CD14-positive monocyte (primary cell): Measurements from ENCODE around the gene FKRP. TPM values are rescaled to one million over a fixed set of nuclear protein-coding genes. Genes with fewer than 3 reads are reported as not detected.

Experiments
- DNase-seq, 3 donors: peaks; one replicate each; pipeline ENCODE4 v3.0.0-alpha.2; 2011 to 2022
- H2AFZ ChIP-seq: 2 replicates; pipeline ENCODE4 v1.6.0; 2012; ENCODE audit warnings: mild to moderate bottlenecking, low read depth, low read length, inconsistent platforms; ENCODE audit not compliant: insufficient read depth, poor library complexity, severe bottlenecking
- H3K27ac ChIP-seq, 2 donors: 1 replicate in 1 of 2; 2 replicates in 1 of 2; pipeline ENCODE4 v1.5.1; 2012 to 2013; ENCODE audit warnings: low read length in 2 of 2, control low read depth in 1 of 2, inconsistent platforms in 1 of 2, low read depth in 1 of 2, mild to moderate bottlenecking in 1 of 2
- H3K27me3 ChIP-seq, 2 donors: one replicate each; pipeline versions ENCODE4 v1.6.0 to v1.6.1; 2011 to 2013; ENCODE audit warnings: low read length in 2 of 2; ENCODE audit not compliant: control insufficient read depth in 2 of 2, insufficient read depth in 2 of 2
- H3K36me3 ChIP-seq, 2 donors: replicated peaks in 1 of 2; 1 replicate in 1 of 2; 2 replicates in 1 of 2; pipeline versions ENCODE4 v1.5.1 to v1.6.1; 2012 to 2013; ENCODE audit warnings: low read length in 2 of 2, control low read depth in 1 of 2, inconsistent platforms in 1 of 2, mild to moderate bottlenecking in 1 of 2; ENCODE audit not compliant: insufficient read depth in 2 of 2, control insufficient read depth in 1 of 2
- H3K4me1 ChIP-seq, 2 donors: 1 replicate in 1 of 2; 2 replicates in 1 of 2; pipeline versions ENCODE4 v1.5.1 to v1.6.1; 2012 to 2013; ENCODE audit warnings: low read length in 2 of 2, control low read depth in 1 of 2, inconsistent platforms in 1 of 2, mild to moderate bottlenecking in 1 of 2, moderate library complexity in 1 of 2; ENCODE audit not compliant: insufficient read depth in 2 of 2, control insufficient read depth in 1 of 2
- H3K4me2 ChIP-seq: replicated peaks from 2 replicates; pipeline ENCODE3; 2012; ENCODE audit warnings: low read length, moderate library complexity, mild to moderate bottlenecking; ENCODE audit not compliant: poor library complexity, severe bottlenecking; ENCODE audit errors: extremely low read depth
- H3K4me3 ChIP-seq, 3 experiments: fragments of 200-600 bp in 1 of 3; sonication (generic) in 1 of 3; replicated peaks in 1 of 3; 1 replicate in 2 of 3; 2 replicates in 1 of 3; pipeline ENCODE4 v1.5.1; 2011 to 2013; ENCODE audit warnings: low read length in 3 of 3, mild to moderate bottlenecking in 3 of 3, control low read depth in 2 of 3, low read depth in 2 of 3, inconsistent platforms in 1 of 3, moderate library complexity in 1 of 3
- H3K79me2 ChIP-seq: 2 replicates; pipeline ENCODE4 v1.6.0; 2012; ENCODE audit warnings: mild to moderate bottlenecking, control low read depth, inconsistent platforms, low read length, moderate library complexity; ENCODE audit not compliant: insufficient read depth
- H3K9ac ChIP-seq: 2 replicates; pipeline ENCODE4 v1.6.0; 2017; ENCODE audit warnings: low read length, mild to moderate bottlenecking; ENCODE audit not compliant: insufficient read depth, poor library complexity, severe bottlenecking
- H3K9me3 ChIP-seq, 2 donors: replicated peaks in 1 of 2; 1 replicate in 1 of 2; 2 replicates in 1 of 2; pipeline versions ENCODE4 v1.5.1 to v1.6.1; 2012 to 2013; ENCODE audit warnings: low read length in 2 of 2, control low read depth in 1 of 2; ENCODE audit not compliant: control insufficient read depth in 1 of 2, insufficient read depth in 1 of 2
- H4K20me1 ChIP-seq: 2 replicates; pipeline ENCODE4 v1.6.0; 2012; ENCODE audit warnings: mild to moderate bottlenecking, low read length, control low read depth, moderate library complexity; ENCODE audit not compliant: insufficient read depth
- H3K27ac Mint-ChIP-seq, 7 donors: one replicate each; pipeline ENCODE4 v1.8.0; 2020; ENCODE audit warnings: mild to moderate bottlenecking in 7 of 7, mixed read lengths in 7 of 7, moderate library complexity in 6 of 7, inconsistent platforms in 2 of 7
- H3K27me3 Mint-ChIP-seq, 3 donors: one replicate each; pipeline ENCODE4 v1.8.0; 2021 to 2022; ENCODE audit warnings: low read depth in 3 of 3, mild to moderate bottlenecking in 3 of 3, mixed read lengths in 3 of 3, moderate library complexity in 3 of 3, inconsistent platforms in 1 of 3
- H3K36me3 Mint-ChIP-seq, 2 donors: one replicate each; pipeline ENCODE4 v1.8.0; 2020; ENCODE audit warnings: mixed read lengths in 2 of 2, inconsistent platforms in 1 of 2, mild to moderate bottlenecking in 1 of 2
- H3K4me1 Mint-ChIP-seq: one replicate; pipeline ENCODE4 v1.8.0; 2020; ENCODE audit warnings: mild to moderate bottlenecking, mixed read lengths
- H3K4me3 Mint-ChIP-seq, 2 donors: one replicate each; pipeline ENCODE4 v1.8.0; 2020; ENCODE audit warnings: mild to moderate bottlenecking in 2 of 2, mixed read lengths in 2 of 2, moderate library complexity in 1 of 2
- H3K9me3 Mint-ChIP-seq, 7 donors: one replicate each; pipeline ENCODE4 v1.8.0; 2020 to 2022; ENCODE audit warnings: mixed read lengths in 7 of 7, mild to moderate bottlenecking in 6 of 7, moderate library complexity in 6 of 7, inconsistent platforms in 2 of 7
- CTCF ChIP-seq: fragments of 200-600 bp; IDR thresholded peaks from one replicate; pipeline ENCODE4 v1.8.0; 2022; ENCODE audit warnings: antibody characterized with exemption, mild to moderate bottlenecking
- WGBS: methylation state at CpG from one replicate; pipeline ENCODE4 v1.1.5; 2013; ENCODE audit warnings: missing lambda C conversion rate; ENCODE audit not compliant: insufficient coverage; 5-methylcytosine and 5-hydroxymethylcytosine counted together
- intact Hi-C, 2 donors: fragments of 100-400 bp; cut with micrococcal nuclease; formaldehyde crosslinking; loops; one replicate each; pipeline versions ENCODE4 v1.15.0 to v1.15.1; 2023
- polyA plus RNA-seq, 3 donors: library from polyadenylated mRNA; depleted of rRNA in 1 of 3; unstranded in 2 of 3; stranded (reverse) in 1 of 3; fragments of 300-500 nt in 2 of 3; fragments of >200 nt in 1 of 3; fragmentation: Illumina TruSeq in 2 of 3; gene quantifications; 1 replicate in 2 of 3; 2 replicates in 1 of 3; pipeline ENCODE4 v1.2.3, GENCODE V29; 2012 to 2021

FKRP gene
- polyA plus RNA-seq, 3 donors, result 2.1 to 21.5 (median 2.7) TPM

- Histone ChIP-seq H3K9me3 (no peaks in the 10 kb centered on the region), H3K9ac (no peak overlapping the region), H3K4me1 (peaks cover 28 to 35% of the 10 kb centered on the region in 2 donors), H2AFZ (no peak overlapping the region), H3K27ac (peak overlapping the region; percentile 20), H3K79me2 (no peaks in the 10 kb centered on the region), H3K27me3 (no peaks in the 10 kb centered on the region), H3K4me3 (peak overlapping the region in 1 of 3 experiments; percentile 40), H3K4me2 (peak overlapping the region; percentile 52), H4K20me1 (peaks cover 7% of the 10 kb centered on the region), H3K36me3 (peaks cover 0 to 7% of the 10 kb centered on the region in 2 donors)
- intact Hi-C loops, result loop anchor here in 1 of 2 donors (5.0 kb wide), 1 partner anchor 87 kb away; no protein-coding TSS in a partner anchor
- H3K27me3 Mint-ChIP-seq, result peaks cover 0 to 4% (median 4%) of the 10 kb centered on the region in 3 donors
- DNase-seq, result peak; percentile 43 to 67 (median 47)
- H3K36me3 Mint-ChIP-seq, result peaks cover 12 to 31% of the 10 kb centered on the region in 2 donors
- no peak overlapping the region for H3K4me3 Mint-ChIP-seq
- peak overlapping the region in 6 of 7 donors; percentile 13 to 76 (median 38) for H3K27ac Mint-ChIP-seq
- peaks cover 0 to 4% (median 2%) of the 10 kb centered on the region in 7 donors for H3K9me3 Mint-ChIP-seq
- H3K4me1 Mint-ChIP-seq, result peaks cover 31% of the 10 kb centered on the region
- 76% methylated on average over 38 of the region's 39 CpGs for WGBS
- TF ChIP-seq CTCF, result no peak
Measured at GRCh38 chr19:46755077-46755852, 9.4 kb downstream of the FKRP start.

GRCh38 chr19:46755853-46756543, 10.1 kb downstream of the FKRP start:
- Histone ChIP-seq H3K36me3 (no peaks in the 10 kb centered on the region), H3K27ac (no peak overlapping the region), H3K9ac (no peak overlapping the region), H2AFZ (no peak overlapping the region), H3K27me3 (no peaks in the 10 kb centered on the region), H3K4me1 (peaks cover 28 to 35% of the 10 kb centered on the region in 2 donors), H3K4me2 (no peak overlapping the region), H3K4me3 (no peak overlapping the region), H4K20me1 (peaks cover 7% of the 10 kb centered on the region), H3K79me2 (no peaks in the 10 kb centered on the region), H3K9me3 (no peaks in the 10 kb centered on the region)
- no peak overlapping the region for H3K27ac Mint-ChIP-seq
- peaks cover 32% of the 10 kb centered on the region for H3K4me1 Mint-ChIP-seq
- no peak for DNase-seq
- H3K36me3 Mint-ChIP-seq, result peaks cover 10 to 25% of the 10 kb centered on the region in 2 donors
- H3K27me3 Mint-ChIP-seq, result peaks cover 0 to 4% (median 4%) of the 10 kb centered on the region in 3 donors
- 98% methylated on average over 81 of the region's 86 CpGs for WGBS
- TF ChIP-seq CTCF, result no peak
- H3K4me3 Mint-ChIP-seq, result no peak overlapping the region
- intact Hi-C loops, result loop anchor here in 1 of 2 donors (5.0 kb wide), 1 partner anchor 86 kb away; no protein-coding TSS in a partner anchor
- H3K9me3 Mint-ChIP-seq, result peaks cover 0 to 4% (median 2%) of the 10 kb centered on the region in 7 donors
